GM06990 (cell line): ENCODE results near the gene COL7A1.
"Not testable (repeated sequence)": the region's sequence is repeated elsewhere in the genome, so short reads cannot be mapped to it uniquely, and the experiment has no call there.

Source experiments
- DNase-seq: peaks from one replicate; pipeline ENCODE4 v3.0.0-alpha.2; 2011; ENCODE audit not compliant: insufficient read length; ENCODE audit errors: extremely low read depth
- H3K27me3 ChIP-seq: replicated peaks from 2 replicates; pipeline ENCODE4 v1.6.0; 2011; ENCODE audit warnings: low read length; ENCODE audit not compliant: control insufficient read depth, insufficient read depth
- H3K36me3 ChIP-seq: 2 replicates; pipeline ENCODE4 v1.5.1; 2011; ENCODE audit warnings: low read length; ENCODE audit not compliant: control insufficient read depth, insufficient read depth
- H3K4me3 ChIP-seq: replicated peaks from 2 replicates; pipeline ENCODE4 v1.5.1; 2011; ENCODE audit warnings: low read depth, mild to moderate bottlenecking, control low read depth, low read length
- TF ChIP-seq, protein P1 (sequence below): IDR thresholded peaks from 2 replicates; pipeline ENCODE4 v1.5.1; 2011; ENCODE audit warnings: low read length, control low read depth, mild to moderate bottlenecking, inconsistent platforms; ENCODE audit not compliant: insufficient read depth, poor library complexity, severe bottlenecking

Gene COL7A1

DNA sequence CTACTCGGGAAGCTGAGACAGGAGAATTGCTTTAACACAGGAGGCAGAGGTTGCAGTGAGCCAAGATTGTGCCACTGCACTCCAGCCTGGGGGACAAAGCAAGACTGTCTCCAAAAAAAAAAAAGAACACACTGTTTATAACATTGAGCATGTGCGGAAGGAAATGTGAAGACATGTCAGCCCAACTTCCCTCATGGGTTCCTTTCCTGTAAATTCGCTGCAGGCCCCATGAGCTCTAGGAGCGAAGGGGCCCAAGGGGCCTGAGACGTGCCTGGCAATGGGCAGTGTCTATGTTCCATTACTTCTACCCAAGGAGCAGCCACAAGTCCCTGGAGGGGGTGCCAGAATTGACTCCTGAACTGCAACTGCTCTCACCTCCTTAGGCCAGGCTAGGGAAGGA lies 41.8 kb downstream of the COL7A1 start:
- TF ChIP-seq, protein P1, sequence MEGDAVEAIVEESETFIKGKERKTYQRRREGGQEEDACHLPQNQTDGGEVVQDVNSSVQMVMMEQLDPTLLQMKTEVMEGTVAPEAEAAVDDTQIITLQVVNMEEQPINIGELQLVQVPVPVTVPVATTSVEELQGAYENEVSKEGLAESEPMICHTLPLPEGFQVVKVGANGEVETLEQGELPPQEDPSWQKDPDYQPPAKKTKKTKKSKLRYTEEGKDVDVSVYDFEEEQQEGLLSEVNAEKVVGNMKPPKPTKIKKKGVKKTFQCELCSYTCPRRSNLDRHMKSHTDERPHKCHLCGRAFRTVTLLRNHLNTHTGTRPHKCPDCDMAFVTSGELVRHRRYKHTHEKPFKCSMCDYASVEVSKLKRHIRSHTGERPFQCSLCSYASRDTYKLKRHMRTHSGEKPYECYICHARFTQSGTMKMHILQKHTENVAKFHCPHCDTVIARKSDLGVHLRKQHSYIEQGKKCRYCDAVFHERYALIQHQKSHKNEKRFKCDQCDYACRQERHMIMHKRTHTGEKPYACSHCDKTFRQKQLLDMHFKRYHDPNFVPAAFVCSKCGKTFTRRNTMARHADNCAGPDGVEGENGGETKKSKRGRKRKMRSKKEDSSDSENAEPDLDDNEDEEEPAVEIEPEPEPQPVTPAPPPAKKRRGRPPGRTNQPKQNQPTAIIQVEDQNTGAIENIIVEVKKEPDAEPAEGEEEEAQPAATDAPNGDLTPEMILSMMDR, result no peak
- no peak overlapping the region for H3K4me3 ChIP-seq
- peaks cover 3% of the 10 kb centered on the region for H3K36me3 ChIP-seq
- H3K27me3 ChIP-seq, result no peaks in the 10 kb centered on the region
- DNase-seq, result no peak

DNA sequence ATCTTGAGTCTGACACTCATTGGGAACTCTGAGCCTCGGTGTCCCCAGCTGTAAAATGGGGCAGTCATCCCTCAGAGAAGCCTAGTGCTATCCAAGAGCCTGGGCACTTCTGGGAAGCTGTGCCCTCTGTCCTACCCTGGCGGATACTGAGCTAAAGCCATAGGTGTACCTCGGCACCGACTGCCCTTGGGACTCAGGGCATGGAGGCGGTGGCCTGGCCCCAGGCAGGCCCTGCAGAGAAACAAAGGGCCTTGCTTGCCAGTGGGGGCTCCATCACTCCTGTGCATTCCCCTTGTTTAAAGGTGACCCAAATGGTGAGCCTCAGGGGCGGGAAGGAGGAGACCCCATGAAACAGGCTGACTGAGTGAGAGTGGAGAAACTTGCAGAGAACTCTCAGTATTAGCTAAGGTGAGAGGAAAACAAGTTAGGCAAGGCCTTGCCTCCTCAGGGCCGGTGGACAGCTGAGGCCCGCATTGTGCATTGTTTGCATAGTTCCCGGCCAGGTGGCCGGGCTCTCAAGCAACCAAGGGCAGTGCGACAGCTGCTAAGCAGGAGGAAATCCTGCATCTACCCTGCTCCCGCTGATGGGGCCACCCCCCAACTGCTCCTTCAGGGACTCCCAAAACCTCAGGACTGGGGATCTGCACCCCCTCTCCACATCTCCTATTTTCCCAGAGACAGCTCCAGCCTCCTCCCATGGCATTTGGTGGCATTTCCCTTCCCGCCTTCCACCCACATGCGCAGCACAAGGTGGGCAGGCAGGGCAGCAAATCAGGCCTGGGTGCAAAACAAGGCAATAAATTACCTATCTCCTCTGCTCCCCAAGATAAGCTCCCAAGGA lies 42.8 kb downstream of the COL7A1 start:
- Histone ChIP-seq H3K4me3 (no peak overlapping the region), H3K27me3 (no peaks in the 10 kb centered on the region), H3K36me3 (peaks cover 3% of the 10 kb centered on the region)
- no peak for DNase-seq
- TF ChIP-seq, protein P1, result no peak

DNA sequence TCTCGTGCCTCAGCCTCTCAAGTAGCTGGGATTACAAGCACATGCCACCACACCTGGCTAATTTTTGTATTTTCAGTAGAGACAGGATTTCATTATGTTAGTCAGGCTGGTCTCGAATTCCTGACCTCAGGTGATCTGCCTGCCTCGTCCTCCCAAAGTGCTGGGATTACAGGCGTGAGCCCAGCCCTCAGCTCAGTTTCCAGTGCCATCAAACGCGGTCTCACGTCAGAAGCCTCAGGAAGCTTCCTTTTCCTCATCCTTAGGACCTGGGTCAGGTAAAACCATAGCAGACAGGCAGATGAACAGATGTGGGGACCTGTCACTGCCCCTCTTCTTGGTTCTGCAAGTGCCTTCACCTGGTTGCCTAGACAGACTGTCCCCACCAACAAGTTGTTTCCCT lies 43.5 kb downstream of the COL7A1 start:
- DNase-seq, H3K4me3 ChIP-seq, H3K36me3 ChIP-seq, H3K27me3 ChIP-seq: not testable (repeated sequence)

DNA sequence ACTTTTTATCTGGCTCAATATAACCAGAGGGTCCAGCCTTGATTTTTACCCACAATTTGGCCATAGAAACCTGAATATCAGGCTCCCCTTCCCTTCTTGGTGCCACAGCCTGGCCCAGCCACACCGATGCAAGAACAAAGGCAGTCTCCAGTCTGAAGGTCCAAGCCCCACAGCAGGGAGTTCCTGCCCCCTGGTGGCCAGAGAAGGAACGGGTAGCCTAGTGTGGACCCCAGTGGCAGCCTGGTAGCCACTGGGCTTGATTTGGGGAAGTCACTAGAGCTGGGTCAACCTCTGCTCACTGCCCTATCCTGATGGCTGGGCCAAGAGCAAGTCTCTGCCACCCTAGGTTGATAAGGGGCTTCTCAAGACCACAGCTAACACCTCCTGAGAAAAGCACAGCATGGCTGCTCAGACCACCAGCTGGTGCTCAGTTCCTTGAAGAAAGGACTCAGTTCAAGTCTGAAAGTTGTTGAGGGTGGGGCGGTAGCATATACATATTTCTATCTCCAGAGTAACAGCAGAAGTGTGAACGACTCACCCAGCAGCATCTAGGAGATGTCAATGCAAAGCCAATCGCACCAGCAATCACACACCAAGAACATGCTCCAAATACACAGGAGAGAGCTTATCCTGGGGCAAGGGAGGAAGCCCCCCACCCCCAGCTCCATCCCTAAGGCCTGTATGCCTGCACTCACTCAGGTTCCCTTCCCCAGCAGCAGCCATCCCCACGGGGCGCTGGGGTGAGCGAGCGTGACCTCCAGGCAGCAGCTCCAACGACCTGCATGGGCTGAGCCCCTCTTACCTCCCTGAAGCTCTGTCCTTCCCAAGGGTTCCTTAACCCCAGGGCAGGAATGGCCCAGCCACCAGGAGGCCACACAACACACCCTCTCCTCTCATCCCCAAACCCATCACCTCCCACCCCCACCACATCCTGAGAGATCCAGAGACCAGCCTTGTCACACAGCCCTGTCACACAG lies 46.1 kb downstream of the COL7A1 start:
- no peaks in the 10 kb centered on the region; the same call in 1 of the 2 replicates for H3K36me3 ChIP-seq
- TF ChIP-seq, protein P1, result peak; percentile 97
- DNase-seq, result peak; percentile 58
- no peak overlapping the region for H3K4me3 ChIP-seq
- no peaks in the 10 kb centered on the region for H3K27me3 ChIP-seq

DNA sequence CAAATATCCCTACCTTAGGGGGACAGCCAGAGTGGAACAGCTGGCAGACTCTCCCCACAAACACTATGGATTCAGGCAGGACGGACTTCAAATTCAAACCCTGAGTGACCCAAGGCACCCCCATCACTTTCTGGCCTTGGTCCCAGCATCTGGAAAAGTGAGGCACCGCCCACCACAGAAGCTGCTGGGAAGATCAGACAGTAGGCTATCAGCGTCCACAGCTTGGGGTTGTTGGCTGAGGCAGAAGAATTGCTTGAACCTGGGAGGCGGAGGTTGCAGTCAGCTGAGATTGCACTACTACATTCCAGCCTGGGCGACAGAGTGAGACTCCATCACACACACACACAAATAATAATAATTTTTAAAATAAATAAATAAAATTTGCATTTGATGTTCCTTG lies 47.0 kb downstream of the COL7A1 start:
- Histone ChIP-seq H3K36me3 (no peaks in the 10 kb centered on the region; the same call in 1 of the 2 replicates), H3K27me3 (no peaks in the 10 kb centered on the region), H3K4me3 (no peak overlapping the region)
- TF ChIP-seq, protein P1, result no peak
- DNase-seq, result no peak
